Upper lobe of left lung (tissue), 6 donors: Measurements from ENCODE around the gene ALDH7A1. TPM values are rescaled to one million over a fixed set of nuclear protein-coding genes. Genes with fewer than 3 reads are reported as not detected.

Experiments
- ATAC-seq, 2 donors: fragments of 200-7000 bp; cut with Tn5 transposase; one replicate each; pipeline ENCODE4 v1.9.1; 2022; ENCODE audit warnings: mild to moderate bottlenecking in 2 of 2, moderate library complexity in 2 of 2; ENCODE audit not compliant: low FRiP score in 2 of 2
- DNase-seq, 2 donors: peaks; one replicate each; pipeline ENCODE4 v3.0.0-alpha.2; 2019 to 2020
- H3K27ac ChIP-seq, 4 donors: fragments of 200-600 bp; sonication (generic); one replicate each; pipeline ENCODE4 v1.5.1; 2016 to 2019
- H3K27me3 ChIP-seq, 4 donors: fragments of 200-600 bp; sonication (generic); one replicate each; pipeline ENCODE4 v1.5.1; 2017 to 2019
- H3K36me3 ChIP-seq, 4 donors: fragments of 200-600 bp; sonication (generic); one replicate each; pipeline ENCODE4 v1.5.1; 2016 to 2019
- H3K4me1 ChIP-seq, 4 donors: fragments of 200-600 bp; sonication (generic); one replicate each; pipeline ENCODE4 v1.5.1; 2018 to 2019
- H3K4me3 ChIP-seq, 4 donors: fragments of 200-600 bp; sonication (generic); one replicate each; pipeline ENCODE4 v1.5.1; 2017 to 2019; ENCODE audit warnings: mild to moderate bottlenecking in 2 of 4, moderate library complexity in 1 of 4
- H3K9me3 ChIP-seq, 4 donors: fragments of 200-600 bp; sonication (generic); one replicate each; pipeline ENCODE4 v1.5.1; 2018 to 2019
- EP300 ChIP-seq, 4 donors: sonication (generic); formaldehyde crosslinking; IDR thresholded peaks; one replicate each; pipeline ENCODE4 v1.5.1; 2017; ENCODE audit warnings: antibody characterized with exemption in 4 of 4, control low read depth in 2 of 4
- POLR2A ChIP-seq, 4 donors: fragments of 450-650 bp; IDR thresholded peaks; one replicate each; pipeline ENCODE4 v1.5.1; 2016 to 2017; ENCODE audit warnings: antibody characterized with exemption in 4 of 4, mild to moderate bottlenecking in 2 of 4
- POLR2AphosphoS5 ChIP-seq, 2 donors: sonication (generic); formaldehyde crosslinking; IDR thresholded peaks; one replicate each; pipeline ENCODE4 v1.5.1; 2017; ENCODE audit warnings: antibody characterized with exemption in 2 of 2
- whole genome bisulfite sequencing, 2 donors: methylation state at CpG; one replicate each; pipeline ENCODE4 v1.1.5; 2017 to 2018; 5-methylcytosine and 5-hydroxymethylcytosine counted together
- total RNA-seq, 6 donors: library from RNA; depleted of rRNA in 4 of 6; stranded (reverse); fragments of >200 nt in 4 of 6; gene quantifications; one replicate each; pipeline versions ENCODE4 v1.1.0 to v1.2.1, GENCODE V29; 2016 to 2021
- TF ChIP-seq, protein P1 (sequence below), 6 experiments: fragments of 450-650 bp in 4 of 6; fragments of 200-600 bp in 2 of 6; sonication (generic) in 2 of 6; IDR thresholded peaks; one replicate each; pipeline ENCODE4 v1.5.1; 2016 to 2019; ENCODE audit warnings: antibody characterized with exemption in 6 of 6
- donor health status: DM: no; HTN: no; CAD: no; lungs with moderate emphysema.
- donor health status: DM: no; HTN: yes; CAD: no; lungs with severe emphysema.

Gene ALDH7A1
- total RNA-seq, 6 donors from 2014 or later, result 19.3 to 41.4 (median 30.0) TPM

DNA sequence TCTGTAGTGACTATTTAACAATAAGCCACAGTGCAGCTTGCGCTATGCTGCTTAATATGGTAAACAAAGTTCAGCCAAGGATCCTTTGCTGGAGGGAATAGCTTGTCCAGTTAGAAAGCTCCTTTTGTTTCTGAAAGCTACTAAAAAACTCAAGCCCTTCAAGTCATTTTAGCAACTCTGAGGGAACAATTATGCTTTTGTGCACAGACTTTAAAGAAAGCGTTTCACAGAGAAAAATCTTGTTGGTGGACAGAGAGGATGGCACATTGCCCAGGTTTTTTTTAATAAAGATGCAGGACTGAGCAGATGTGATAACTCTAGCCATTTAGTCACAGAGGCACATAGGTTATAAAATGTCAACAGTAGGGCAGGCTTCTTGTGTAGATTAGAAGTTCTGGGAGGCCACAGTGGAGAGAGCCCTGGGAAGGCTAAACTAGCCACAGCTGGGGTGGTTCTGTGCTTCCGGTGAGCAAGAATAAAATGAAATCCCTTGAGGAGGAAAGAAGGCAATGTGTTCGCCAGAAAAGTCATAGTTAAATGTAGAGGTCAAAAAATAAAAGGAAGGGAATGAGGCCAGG is 63.4 kb downstream of the ALDH7A1 start:
- no peak overlapping the region for H3K4me3 ChIP-seq
- peaks cover 0 to 14% (median 7%) of the 10 kb centered on the region in 4 donors for H3K4me1 ChIP-seq
- no peaks in the 10 kb centered on the region for H3K27me3 ChIP-seq
- TF ChIP-seq, protein P1, sequence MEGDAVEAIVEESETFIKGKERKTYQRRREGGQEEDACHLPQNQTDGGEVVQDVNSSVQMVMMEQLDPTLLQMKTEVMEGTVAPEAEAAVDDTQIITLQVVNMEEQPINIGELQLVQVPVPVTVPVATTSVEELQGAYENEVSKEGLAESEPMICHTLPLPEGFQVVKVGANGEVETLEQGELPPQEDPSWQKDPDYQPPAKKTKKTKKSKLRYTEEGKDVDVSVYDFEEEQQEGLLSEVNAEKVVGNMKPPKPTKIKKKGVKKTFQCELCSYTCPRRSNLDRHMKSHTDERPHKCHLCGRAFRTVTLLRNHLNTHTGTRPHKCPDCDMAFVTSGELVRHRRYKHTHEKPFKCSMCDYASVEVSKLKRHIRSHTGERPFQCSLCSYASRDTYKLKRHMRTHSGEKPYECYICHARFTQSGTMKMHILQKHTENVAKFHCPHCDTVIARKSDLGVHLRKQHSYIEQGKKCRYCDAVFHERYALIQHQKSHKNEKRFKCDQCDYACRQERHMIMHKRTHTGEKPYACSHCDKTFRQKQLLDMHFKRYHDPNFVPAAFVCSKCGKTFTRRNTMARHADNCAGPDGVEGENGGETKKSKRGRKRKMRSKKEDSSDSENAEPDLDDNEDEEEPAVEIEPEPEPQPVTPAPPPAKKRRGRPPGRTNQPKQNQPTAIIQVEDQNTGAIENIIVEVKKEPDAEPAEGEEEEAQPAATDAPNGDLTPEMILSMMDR (IDR thresholded peaks at IDR 0.05), result no peak
- no peak for TF ChIP-seq POLR2AphosphoS5 (IDR thresholded peaks at IDR 0.05)
- TF ChIP-seq POLR2A (IDR thresholded peaks at IDR 0.05), result no peak
- no peak for TF ChIP-seq EP300 (IDR thresholded peaks at IDR 0.05)
- ATAC-seq (no peak), DNase-seq (no peak)
- H3K9me3 ChIP-seq, result no peaks in the 10 kb centered on the region
- 69 to 82% methylated on average over 4 of the region's 4 CpGs for WGBS, 2 donors
- H3K27ac ChIP-seq, result peak overlapping the region in 2 of 4 donors; percentile 21 to 49
- no peaks in the 10 kb centered on the region for H3K36me3 ChIP-seq

DNA sequence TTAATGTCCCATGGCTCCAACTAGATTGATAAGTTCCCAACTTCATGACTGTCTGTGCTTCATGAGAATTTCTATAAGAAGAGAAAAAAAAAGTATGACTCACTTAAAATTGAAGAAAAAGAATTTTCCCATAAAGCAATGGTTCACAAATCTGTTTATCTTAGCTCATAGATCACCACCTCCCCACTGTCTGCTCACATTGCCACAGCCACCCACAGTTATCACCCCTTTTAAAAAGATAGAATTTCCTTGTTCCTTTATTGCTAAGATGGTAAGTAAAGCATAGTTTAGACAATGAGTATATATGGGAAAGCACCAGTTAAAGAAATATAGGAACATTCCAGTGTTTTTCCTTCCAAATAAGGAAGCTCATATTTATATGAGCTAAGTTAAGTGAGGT is 67.1 kb downstream of the ALDH7A1 start:
- Histone ChIP-seq H3K4me1 (peaks cover 19 to 35% (median 25%) of the 10 kb centered on the region in 4 donors), H3K4me3 (no peak overlapping the region), H3K9me3 (no peaks in the 10 kb centered on the region), H3K27ac (no peak overlapping the region), H3K27me3 (no peaks in the 10 kb centered on the region), H3K36me3 (no peaks in the 10 kb centered on the region)
- ATAC-seq, result no peak
- TF ChIP-seq POLR2A (IDR thresholded peaks at IDR 0.05) (no peak), POLR2AphosphoS5 (IDR thresholded peaks at IDR 0.05) (no peak)
- DNase-seq, result no peak

DNA sequence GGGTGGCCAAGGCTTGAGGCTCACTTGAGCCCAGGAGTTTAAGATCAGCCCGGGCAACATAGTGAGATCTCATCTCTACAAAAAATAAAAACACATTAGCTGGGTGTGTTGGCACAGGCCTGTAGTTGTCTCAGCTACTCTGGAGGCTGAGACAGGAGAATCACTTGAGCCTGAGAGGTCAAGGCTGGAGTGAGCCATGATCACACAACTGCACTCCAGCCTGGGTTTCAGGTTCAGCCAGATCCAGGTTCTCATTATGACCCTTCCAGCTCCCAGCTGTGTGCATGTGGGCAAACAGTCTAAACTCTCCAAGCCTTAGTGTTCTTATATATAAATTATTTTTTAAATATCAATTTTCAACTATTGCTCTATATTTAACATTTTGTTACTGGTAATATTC is 67.9 kb downstream of the ALDH7A1 start:
- Histone ChIP-seq H3K27me3 (no peaks in the 10 kb centered on the region), H3K27ac (peak overlapping the region in 1 of 4 donors; percentile 80), H3K4me3 (no peak overlapping the region), H3K36me3 (no peaks in the 10 kb centered on the region), H3K4me1 (peaks cover 19 to 38% (median 29%) of the 10 kb centered on the region in 4 donors), H3K9me3 (no peaks in the 10 kb centered on the region)
- WGBS, 2 donors, result 83 to 95% methylated on average over 1 of the region's 1 CpG
- ATAC-seq, result no peak
- DNase-seq, result no peak
- no peak for TF ChIP-seq EP300 (IDR thresholded peaks at IDR 0.05)
- TF ChIP-seq, protein P1 (IDR thresholded peaks at IDR 0.05), result no peak
- TF ChIP-seq POLR2A (IDR thresholded peaks at IDR 0.05), result no peak
- no peak for TF ChIP-seq POLR2AphosphoS5 (IDR thresholded peaks at IDR 0.05)

DNA sequence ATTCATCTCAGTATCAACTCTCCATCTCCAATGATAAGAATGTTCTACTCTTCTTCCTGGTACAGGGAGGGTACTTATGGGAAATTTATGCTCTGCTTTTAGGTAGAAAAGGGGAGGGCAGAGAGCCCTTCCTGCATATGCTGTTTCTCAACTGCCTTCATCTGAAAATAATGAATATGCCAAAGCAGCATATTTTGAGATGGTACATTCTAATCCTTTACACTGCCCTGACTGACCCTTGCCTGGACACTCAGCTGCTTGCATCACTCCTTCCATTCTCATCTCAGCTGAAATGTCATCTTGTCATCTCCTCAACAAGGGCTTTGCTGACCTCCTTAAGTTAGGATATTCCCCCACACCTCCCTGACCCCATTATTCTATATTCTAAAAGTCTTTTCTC is 68.5 kb downstream of the ALDH7A1 start:
- ATAC-seq, result peak in 1 of 2 donors; percentile 37
- peaks cover 19 to 39% (median 31%) of the 10 kb centered on the region in 4 donors for H3K4me1 ChIP-seq
- no peaks in the 10 kb centered on the region for H3K9me3 ChIP-seq
- H3K27me3 ChIP-seq, result no peaks in the 10 kb centered on the region
- TF ChIP-seq, protein P1 (IDR thresholded peaks at IDR 0.05), result no peak
- no peak for TF ChIP-seq POLR2A (IDR thresholded peaks at IDR 0.05)
- no peak for TF ChIP-seq POLR2AphosphoS5 (IDR thresholded peaks at IDR 0.05)
- TF ChIP-seq EP300 (IDR thresholded peaks at IDR 0.05), result no peak
- H3K27ac ChIP-seq, result peak overlapping the region in 3 of 4 donors; percentile 76 to 81 (median 80)
- no peak overlapping the region for H3K4me3 ChIP-seq
- DNase-seq, result no peak
- H3K36me3 ChIP-seq, result no peaks in the 10 kb centered on the region

DNA sequence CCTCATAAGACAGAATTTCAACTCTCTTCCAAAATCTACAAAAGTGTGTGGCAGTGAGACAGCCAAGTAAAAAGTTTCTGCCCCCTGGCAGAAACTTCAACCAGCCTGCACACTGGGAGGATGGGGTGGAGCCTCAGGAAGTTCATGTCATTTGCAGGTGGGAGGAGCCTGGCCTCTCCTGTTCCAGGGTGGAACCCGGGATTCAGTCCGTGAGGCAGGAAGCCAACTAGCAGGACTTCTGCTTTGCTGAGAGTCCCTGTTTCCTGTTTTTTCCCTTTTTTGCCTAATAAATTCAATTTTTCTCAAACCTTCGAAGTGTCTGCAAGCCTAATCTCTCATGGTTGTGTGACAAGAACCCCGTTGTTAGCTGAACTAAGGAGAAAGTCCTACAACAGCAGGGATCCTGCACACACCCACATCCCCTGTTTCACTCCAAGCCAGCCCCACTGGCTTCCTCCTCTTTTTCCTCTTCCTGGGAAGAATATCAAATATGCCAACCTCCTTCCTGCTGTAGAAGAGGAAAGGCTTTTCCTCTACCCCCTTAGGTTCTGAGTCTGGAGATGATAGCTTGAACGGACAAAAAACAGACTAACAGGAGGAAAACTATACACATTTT is 69.3 kb downstream of the ALDH7A1 start:
- ATAC-seq, result peak in 1 of 2 donors; percentile 83
- peaks cover 19 to 47% (median 36%) of the 10 kb centered on the region in 4 donors for H3K4me1 ChIP-seq

More for the DNA sequence above, 69.3 kb downstream of the ALDH7A1 start:
- Histone ChIP-seq H3K9me3 (no peaks in the 10 kb centered on the region), H3K27ac (peak overlapping the region in 3 of 4 donors; percentile 76 to 81 (median 80)), H3K4me3 (no peak overlapping the region), H3K36me3 (no peaks in the 10 kb centered on the region), H3K27me3 (no peaks in the 10 kb centered on the region)
- 32 to 35% methylated on average over 5 of the region's 5 CpGs for WGBS, 2 donors
- peak in 1 of 2 donors; percentile 66 for DNase-seq
- peak in 1 of 2 donors; percentile 54 for TF ChIP-seq POLR2AphosphoS5 (IDR thresholded peaks at IDR 0.05)
- TF ChIP-seq, protein P1 (IDR thresholded peaks at IDR 0.05), result no peak
- TF ChIP-seq EP300 (IDR thresholded peaks at IDR 0.05), result no peak
- peak in 1 of 4 donors; percentile 66 for TF ChIP-seq POLR2A (IDR thresholded peaks at IDR 0.05)
